Measurements from ENCODE around the gene USP24. TPM values are rescaled to one million over a fixed set of nuclear protein-coding genes. Genes with fewer than 3 reads are reported as not detected.

The USP24 gene
- total and polyA plus RNA-seq, 2 donors (not counting 3 experiments of a cell fraction or from before 2014, with no cell fraction given), result 8.2 to 30.0 TPM

DNA sequence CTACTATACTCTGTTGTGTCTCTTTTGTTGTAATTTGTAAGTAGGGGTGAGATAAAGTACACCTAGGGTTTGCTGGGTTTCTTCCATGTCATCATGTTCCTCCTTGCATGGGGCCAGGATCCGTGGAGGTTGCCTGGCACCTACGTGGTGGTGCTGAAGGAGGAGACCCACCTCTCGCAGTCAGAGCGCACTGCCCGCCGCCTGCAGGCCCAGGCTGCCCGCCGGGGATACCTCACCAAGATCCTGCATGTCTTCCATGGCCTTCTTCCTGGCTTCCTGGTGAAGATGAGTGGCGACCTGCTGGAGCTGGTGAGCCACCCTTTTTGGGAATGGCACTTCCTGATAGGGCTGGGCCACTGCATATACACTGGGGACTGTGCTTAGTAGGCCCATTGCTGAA, 171.4 kb downstream of the USP24 start:
- Histone ChIP-seq H3K79me2 (ENCODE audit: control insufficient read depth, insufficient read depth, low read length) (no peaks in the 10 kb centered on the region), H3K9me1 (replicated peaks; ENCODE audit: control insufficient read depth, extremely low read depth, insufficient read depth, low read length) (no peaks in the 10 kb centered on the region), H3K9ac (replicated peaks; ENCODE audit: extremely low read depth, insufficient read depth, low read length) (no peak overlapping the region), H4K20me1 (replicated peaks; ENCODE audit: control insufficient read depth, extremely low read depth, insufficient read depth, low read length) (no peaks in the 10 kb centered on the region), H3K4me2 (ENCODE audit: insufficient read depth, low read length) (no peak overlapping the region), H3K27ac (ENCODE audit: insufficient read depth, low read depth, low read length) (no peak overlapping the region), H3K4me3 (replicated peaks in 1 of 3; ENCODE audit: insufficient read depth in 1 of 3, low read depth in 1 of 3, low read length in 3 of 3) (no peak overlapping the region), H2AFZ (ENCODE audit: low read depth, low read length) (no peak overlapping the region), H3K9me3 (replicated peaks; ENCODE audit: control insufficient read depth, insufficient read depth, low read length) (no peaks in the 10 kb centered on the region), H3K4me1 (ENCODE audit: control insufficient read depth, extremely low read depth, insufficient read depth, low read length) (peaks cover 4% of the 10 kb centered on the region), H3K27me3 (ENCODE audit: control insufficient read depth in 2 of 2, insufficient read depth in 2 of 2, low read length in 2 of 2) (peaks cover 33 to 36% of the 10 kb centered on the region in 2 experiments), H3K36me3 (ENCODE audit: control insufficient read depth in 2 of 2, extremely low read depth in 1 of 2, insufficient read depth in 2 of 2, low read length in 2 of 2) (no peaks in the 10 kb centered on the region)
- DNase-seq (ENCODE audit: low read depth, low spot score), result no peak
- BruUV-seq (replicated peaks), result no TSS peak
- intact Hi-C loops (cut with micrococcal nuclease), result no loop called here
- FAIRE-seq, result no peak
- ChIA-PET POLR2A (no interaction called here), CTCF (no interaction called here)
- dilution Hi-C loops (cut with MboI; ENCODE audit: extremely low pct_ligation_motif_present, low sequenced_read_pairs), result no loop called here
- no peak for TF ChIP-seq MYC (IDR thresholded peaks at IDR 0.05; ENCODE audit: low read depth, low read length)

DNA sequence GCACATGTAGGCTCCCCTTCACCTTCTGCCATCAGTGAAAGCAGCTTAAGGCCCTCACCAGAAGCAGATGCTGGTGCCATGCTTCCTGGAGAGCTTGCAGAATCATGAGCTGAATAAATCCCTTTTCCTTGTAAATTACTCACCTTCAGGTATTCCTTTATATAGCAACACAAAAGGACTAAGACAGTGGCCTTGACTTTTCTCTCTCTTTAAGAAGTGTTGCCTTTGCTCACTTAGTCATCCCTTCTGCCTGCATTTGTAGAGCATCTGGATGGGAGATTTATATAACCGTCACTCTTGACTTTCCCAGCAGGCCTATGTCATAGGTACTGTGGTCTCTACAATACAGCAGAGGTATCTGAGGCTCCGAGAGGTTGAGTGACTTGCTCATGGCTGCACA, 172.2 kb downstream of the USP24 start:
- no peaks in the 10 kb centered on the region for H3K9me1 ChIP-seq (replicated peaks; ENCODE audit: control insufficient read depth, extremely low read depth, insufficient read depth, low read length)
- intact Hi-C loops (cut with micrococcal nuclease), result no loop called here
- no peak overlapping the region for H3K9ac ChIP-seq (replicated peaks; ENCODE audit: extremely low read depth, insufficient read depth, low read length)
- no peak for DNase-seq (ENCODE audit: low read depth, low spot score)
- H4K20me1 ChIP-seq (replicated peaks; ENCODE audit: control insufficient read depth, extremely low read depth, insufficient read depth, low read length), result no peaks in the 10 kb centered on the region
- H3K4me1 ChIP-seq (ENCODE audit: control insufficient read depth, extremely low read depth, insufficient read depth, low read length), result peaks cover 4% of the 10 kb centered on the region
- ChIA-PET POLR2A (no interaction called here), CTCF (interaction anchor here (1.4 kb wide), 1 partner anchor 21 kb away, joined by 5 read pairs; no protein-coding TSS in a partner anchor)
- H3K27me3 ChIP-seq (ENCODE audit: control insufficient read depth in 2 of 2, insufficient read depth in 2 of 2, low read length in 2 of 2), result peaks cover 40 to 43% of the 10 kb centered on the region in 2 experiments
- H3K9me3 ChIP-seq (replicated peaks; ENCODE audit: control insufficient read depth, insufficient read depth, low read length), result no peaks in the 10 kb centered on the region
- H3K79me2 ChIP-seq (ENCODE audit: control insufficient read depth, insufficient read depth, low read length), result no peaks in the 10 kb centered on the region
- BruUV-seq (replicated peaks), result no TSS peak
- no peak overlapping the region for H3K4me3 ChIP-seq (replicated peaks in 1 of 3; ENCODE audit: insufficient read depth in 1 of 3, low read depth in 1 of 3, low read length in 3 of 3)
- no peak overlapping the region for H3K27ac ChIP-seq (ENCODE audit: insufficient read depth, low read depth, low read length)
- no peak overlapping the region for H3K4me2 ChIP-seq (ENCODE audit: insufficient read depth, low read length)
- no peak for TF ChIP-seq GATA2 (IDR thresholded peaks at IDR 0.05; ENCODE audit: insufficient read depth, insufficient read length, low read depth, low read length)
- no peak for TF ChIP-seq FOS (IDR thresholded peaks at IDR 0.05; ENCODE audit: borderline replicate concordance, insufficient read depth, low read length)
- TF ChIP-seq MYC (IDR thresholded peaks at IDR 0.05; ENCODE audit: low read depth, low read length), result no peak
- TF ChIP-seq EZH2 (IDR thresholded peaks at IDR 0.05; ENCODE audit: borderline replicate concordance, low read depth, low read length, severe bottlenecking), result no peak
- TF ChIP-seq, protein P1, sequence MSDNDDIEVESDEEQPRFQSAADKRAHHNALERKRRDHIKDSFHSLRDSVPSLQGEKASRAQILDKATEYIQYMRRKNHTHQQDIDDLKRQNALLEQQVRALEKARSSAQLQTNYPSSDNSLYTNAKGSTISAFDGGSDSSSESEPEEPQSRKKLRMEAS (IDR thresholded peaks at IDR 0.05; ENCODE audit: insufficient read depth, insufficient read length), result no peak
- no peak for TF ChIP-seq POLR2A (IDR thresholded peaks at IDR 0.05; ENCODE audit: low read depth, low read length)
- TF ChIP-seq, protein P2, sequence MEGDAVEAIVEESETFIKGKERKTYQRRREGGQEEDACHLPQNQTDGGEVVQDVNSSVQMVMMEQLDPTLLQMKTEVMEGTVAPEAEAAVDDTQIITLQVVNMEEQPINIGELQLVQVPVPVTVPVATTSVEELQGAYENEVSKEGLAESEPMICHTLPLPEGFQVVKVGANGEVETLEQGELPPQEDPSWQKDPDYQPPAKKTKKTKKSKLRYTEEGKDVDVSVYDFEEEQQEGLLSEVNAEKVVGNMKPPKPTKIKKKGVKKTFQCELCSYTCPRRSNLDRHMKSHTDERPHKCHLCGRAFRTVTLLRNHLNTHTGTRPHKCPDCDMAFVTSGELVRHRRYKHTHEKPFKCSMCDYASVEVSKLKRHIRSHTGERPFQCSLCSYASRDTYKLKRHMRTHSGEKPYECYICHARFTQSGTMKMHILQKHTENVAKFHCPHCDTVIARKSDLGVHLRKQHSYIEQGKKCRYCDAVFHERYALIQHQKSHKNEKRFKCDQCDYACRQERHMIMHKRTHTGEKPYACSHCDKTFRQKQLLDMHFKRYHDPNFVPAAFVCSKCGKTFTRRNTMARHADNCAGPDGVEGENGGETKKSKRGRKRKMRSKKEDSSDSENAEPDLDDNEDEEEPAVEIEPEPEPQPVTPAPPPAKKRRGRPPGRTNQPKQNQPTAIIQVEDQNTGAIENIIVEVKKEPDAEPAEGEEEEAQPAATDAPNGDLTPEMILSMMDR (IDR thresholded peaks at IDR 0.05; ENCODE audit: extremely low read depth in 1 of 2, insufficient read depth in 1 of 2, low read depth in 1 of 2, low read length in 2 of 2), result no peak
- no peak for TF ChIP-seq JUN (IDR thresholded peaks at IDR 0.05; ENCODE audit: borderline replicate concordance, insufficient read depth, insufficient read length, low read depth)
- TF ChIP-seq POLR2AphosphoS5 (IDR thresholded peaks at IDR 0.05; ENCODE audit: insufficient read depth, low read depth, low read length), result no peak
- H2AFZ ChIP-seq (ENCODE audit: low read depth, low read length), result no peak overlapping the region
- no peak for FAIRE-seq
- no peaks in the 10 kb centered on the region for H3K36me3 ChIP-seq (ENCODE audit: control insufficient read depth in 2 of 2, extremely low read depth in 1 of 2, insufficient read depth in 2 of 2, low read length in 2 of 2)
- dilution Hi-C loops (cut with MboI; ENCODE audit: extremely low pct_ligation_motif_present, low sequenced_read_pairs), result no loop called here

Measured in endothelial cell of umbilical vein (primary cell).